PC-9 (cell line): ENCODE results near the gene EGR1.

ENCODE experiments used
- EZH2 ChIP-seq: fragments of 200-600 bp; sonication (generic); IDR thresholded peaks from 2 replicates; pipeline ENCODE4 v1.8.0; 2017; ENCODE audit warnings: antibody characterized with exemption, low read depth
- TF ChIP-seq, protein P1 (sequence below): fragments of 200-600 bp; sonication (generic); conservative IDR thresholded peaks from 2 replicates; pipeline ENCODE4 v1.6.1; 2017; ENCODE audit warnings: mixed run types, antibody characterized with exemption, mild to moderate bottlenecking, moderate library complexity

DNA sequence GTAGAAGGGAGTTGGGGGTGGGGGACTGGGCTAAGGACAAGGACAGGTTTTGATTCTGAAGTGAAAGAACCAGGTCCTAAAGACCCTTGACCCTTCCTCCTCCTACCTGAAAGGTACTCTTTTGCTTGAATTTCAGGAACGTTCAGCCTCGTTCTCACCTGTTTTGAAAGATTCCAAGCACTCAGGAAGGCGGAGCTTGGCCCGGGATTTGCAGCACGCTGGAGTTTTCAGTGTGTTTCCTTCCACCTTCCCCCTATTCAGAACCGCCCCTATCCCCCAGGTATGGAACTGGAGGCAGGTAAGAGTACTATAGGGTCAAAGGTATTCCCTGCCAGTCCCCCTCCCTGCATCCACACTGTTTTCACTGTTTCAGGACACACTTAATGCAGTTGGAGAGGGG is 7.1 kb downstream of the EGR1 start:
- TF ChIP-seq, protein P1, sequence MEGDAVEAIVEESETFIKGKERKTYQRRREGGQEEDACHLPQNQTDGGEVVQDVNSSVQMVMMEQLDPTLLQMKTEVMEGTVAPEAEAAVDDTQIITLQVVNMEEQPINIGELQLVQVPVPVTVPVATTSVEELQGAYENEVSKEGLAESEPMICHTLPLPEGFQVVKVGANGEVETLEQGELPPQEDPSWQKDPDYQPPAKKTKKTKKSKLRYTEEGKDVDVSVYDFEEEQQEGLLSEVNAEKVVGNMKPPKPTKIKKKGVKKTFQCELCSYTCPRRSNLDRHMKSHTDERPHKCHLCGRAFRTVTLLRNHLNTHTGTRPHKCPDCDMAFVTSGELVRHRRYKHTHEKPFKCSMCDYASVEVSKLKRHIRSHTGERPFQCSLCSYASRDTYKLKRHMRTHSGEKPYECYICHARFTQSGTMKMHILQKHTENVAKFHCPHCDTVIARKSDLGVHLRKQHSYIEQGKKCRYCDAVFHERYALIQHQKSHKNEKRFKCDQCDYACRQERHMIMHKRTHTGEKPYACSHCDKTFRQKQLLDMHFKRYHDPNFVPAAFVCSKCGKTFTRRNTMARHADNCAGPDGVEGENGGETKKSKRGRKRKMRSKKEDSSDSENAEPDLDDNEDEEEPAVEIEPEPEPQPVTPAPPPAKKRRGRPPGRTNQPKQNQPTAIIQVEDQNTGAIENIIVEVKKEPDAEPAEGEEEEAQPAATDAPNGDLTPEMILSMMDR, result no peak
- no peak for TF ChIP-seq EZH2
